GM12891 (cell line): ENCODE measurements around the gene ADAMTSL3.
A peak's percentile ranks its signal among the peaks of the same experiment; 100 is the strongest.
"Not testable (repeated sequence)": the region's sequence is repeated elsewhere in the genome, so short reads cannot be mapped to it uniquely, and the experiment has no call there.

Source experiments
- DNase-seq: peaks from one replicate; pipeline ENCODE4 v3.0.0; 2011; ENCODE audit warnings: low spot score; ENCODE audit not compliant: insufficient read length
- FAIRE-seq: peaks from 2 replicates; lab custom pipeline; 2011; peaks lifted over from hg19 to GRCh38; lab: Jason Lieb, UNC
- PAX5 ChIP-seq: IDR thresholded peaks from 2 replicates; pipeline ENCODE4 v1.6.1; 2011; ENCODE audit warnings: low read length, moderate library complexity, mild to moderate bottlenecking; ENCODE audit not compliant: insufficient read depth, severe bottlenecking
- POLR2A ChIP-seq: IDR thresholded peaks from 2 replicates; pipeline ENCODE4 v1.6.1; 2011; ENCODE audit warnings: low read depth, low read length, control low read depth
- POLR2AphosphoS5 ChIP-seq: IDR thresholded peaks from 2 replicates; pipeline ENCODE4 v1.6.1; 2011; ENCODE audit warnings: low read depth, low read length, control low read depth
- POU2F2 ChIP-seq: IDR thresholded peaks from 2 replicates; pipeline ENCODE4 v1.6.1; 2011; ENCODE audit warnings: low read depth, mild to moderate bottlenecking, control low read depth, low read length, moderate library complexity
- SPI1 ChIP-seq: IDR thresholded peaks from 2 replicates; pipeline ENCODE4 v1.6.1; 2011; ENCODE audit warnings: low read depth, low read length, control low read depth
- TAF1 ChIP-seq: IDR thresholded peaks from 2 replicates; pipeline ENCODE4 v1.6.1; 2011; ENCODE audit warnings: low read depth, low read length, control low read depth

The ADAMTSL3 gene

GRCh38 chr15:84022516-84022915 lies 368.6 kb downstream of the ADAMTSL3 start:
- TF ChIP-seq SPI1 (no peak), POU2F2 (no peak), POLR2AphosphoS5 (no peak), POLR2A (no peak), PAX5 (no peak), TAF1 (no peak)
- no peak for FAIRE-seq

GRCh38 chr15:84023636-84024035 lies 369.7 kb downstream of the ADAMTSL3 start:
- TF ChIP-seq SPI1 (no peak), POU2F2 (no peak), TAF1 (no peak), POLR2A (no peak)
- FAIRE-seq = no peak
- no peak for DNase-seq

More at GRCh38 chr15:84022516-84022915, 368.6 kb downstream of the ADAMTSL3 start:
- no peak for DNase-seq

- FAIRE-seq (no peak), DNase-seq (no peak)
- TF ChIP-seq SPI1 (no peak), PAX5 (no peak), TAF1 (no peak), POLR2AphosphoS5 (no peak), POLR2A (no peak), POU2F2 (no peak)
Observed at GRCh38 chr15:84033793-84034553, 380.1 kb downstream of the ADAMTSL3 start.

- no peak for TF ChIP-seq PAX5
- no peak for TF ChIP-seq SPI1
- no peak for TF ChIP-seq TAF1
- no peak for TF ChIP-seq POLR2AphosphoS5
- TF ChIP-seq POU2F2 = no peak
- no peak for TF ChIP-seq POLR2A
- peak; percentile 26 for FAIRE-seq
- DNase-seq = peak; percentile 13
Observed at GRCh38 chr15:84034578-84035398, 380.9 kb downstream of the ADAMTSL3 start.

GRCh38 chr15:84035399-84035766 lies 381.5 kb downstream of the ADAMTSL3 start:
- DNase-seq = no peak
- TF ChIP-seq TAF1 = no peak
- TF ChIP-seq SPI1 = no peak
- TF ChIP-seq POLR2A = no peak
- TF ChIP-seq POU2F2 = no peak
- TF ChIP-seq PAX5 = no peak
- no peak for TF ChIP-seq POLR2AphosphoS5
- no peak for FAIRE-seq

GRCh38 chr15:84037301-84037700 lies 383.4 kb downstream of the ADAMTSL3 start:
- no peak for FAIRE-seq
- DNase-seq = no peak
- TF ChIP-seq SPI1 = no peak
- no peak for TF ChIP-seq TAF1
- no peak for TF ChIP-seq POLR2AphosphoS5
- no peak for TF ChIP-seq PAX5
- no peak for TF ChIP-seq POU2F2
- no peak for TF ChIP-seq POLR2A

GRCh38 chr15:84042434-84043056 lies 388.6 kb downstream of the ADAMTSL3 start:
- not testable (repeated sequence) for DNase-seq, FAIRE-seq

GRCh38 chr15:84046064-84046637 lies 392.2 kb downstream of the ADAMTSL3 start:
- no peak for DNase-seq
- TF ChIP-seq POLR2A (no peak), PAX5 (no peak), POU2F2 (no peak), SPI1 (no peak), TAF1 (no peak), POLR2AphosphoS5 (no peak)
- no peak for FAIRE-seq

GRCh38 chr15:84049480-84049879 lies 395.6 kb downstream of the ADAMTSL3 start:
- not testable (repeated sequence) for DNase-seq
- FAIRE-seq = peak; percentile 87

GRCh38 chr15:84050076-84050475 lies 396.2 kb downstream of the ADAMTSL3 start:
- DNase-seq = no peak
- TF ChIP-seq TAF1 = no peak
- no peak for TF ChIP-seq SPI1
- no peak for TF ChIP-seq POLR2A
- no peak for TF ChIP-seq PAX5
- no peak for TF ChIP-seq POLR2AphosphoS5
- no peak for TF ChIP-seq POU2F2
- FAIRE-seq = no peak

- DNase-seq = not testable (repeated sequence)
- peak; percentile 92 for FAIRE-seq
Observed at GRCh38 chr15:84051146-84051545, 397.2 kb downstream of the ADAMTSL3 start.

GRCh38 chr15:84054544-84054943 lies 400.6 kb downstream of the ADAMTSL3 start:
- peak; percentile 85 for FAIRE-seq
- DNase-seq = not testable (repeated sequence)
